K562 (cell line): ENCODE data around the gene UGT8. TPM values are rescaled to one million over a fixed set of nuclear protein-coding genes. Genes with fewer than 3 reads are reported as not detected.

Experiments used
- ATAC-seq: fragments of 200-7000 bp; cut with Tn5 transposase; 3 replicates; pipeline ENCODE4 v1.9.1; 2020; ENCODE audit warnings: moderate library complexity
- BruUV-seq: library from RNA; stranded (reverse); fragments of 400-500 nt; replicated peaks from 2 replicates; lab custom pipeline; 2021; lab: Mats Ljungman, UMichigan
- CTCF ChIA-PET: fragments of 300-600 bp; formaldehyde crosslinking; extraction: SDS; loops from one replicate; lab custom pipeline; 2021; ENCODE audit warnings: low intra/inter-chr PET ratio; lab: Yijun Ruan, JAX
- POLR2A ChIA-PET: fragments of 300-600, 350-650 bp; sonication (Branson Sonifier 250); formaldehyde crosslinking; extraction: SDS; loops from one replicate; lab custom pipeline; 2021; ENCODE audit warnings: antibody characterized with exemption, inconsistent platforms; lab: Yijun Ruan, JAX
- DNase-seq, 4 experiments: peaks; one replicate each; pipeline versions ENCODE4 v3.0.0 to v3.0.0-alpha.2; 2011 to 2018; ENCODE audit warnings: low spot score in 3 of 4, mixed read lengths in 3 of 4; ENCODE audit errors: extremely low read depth in 1 of 4
- FAIRE-seq: peaks from 2 replicates; lab custom pipeline; 2011; peaks lifted over from hg19 to GRCh38; lab: Jason Lieb, UNC
- H2AFZ ChIP-seq: 2 replicates; pipeline ENCODE4 v1.6.0; 2011; ENCODE audit warnings: low read depth, low read length, control low read depth, inconsistent platforms
- H3K27ac ChIP-seq: fragments of 200-600 bp; 3 replicates; pipeline ENCODE4 v1.8.0; 2011; ENCODE audit warnings: low read depth, mild to moderate bottlenecking, control low read depth, inconsistent platforms, low read length, moderate library complexity, mixed read lengths; ENCODE audit errors: extremely low read depth
- H3K27me3 ChIP-seq, 2 experiments: fragments of 300-600 bp in 1 of 2; 2 replicates in 1 of 2; 3 replicates in 1 of 2; pipeline versions ENCODE4 v1.6.0 to v1.8.0; 2011; ENCODE audit warnings: inconsistent platforms in 2 of 2, low read length in 2 of 2, mild to moderate bottlenecking in 1 of 2, mixed read lengths in 1 of 2, moderate library complexity in 1 of 2; ENCODE audit not compliant: control insufficient read depth in 2 of 2, insufficient read depth in 2 of 2
- H3K36me3 ChIP-seq: fragments of 300-600 bp; 3 replicates; pipeline ENCODE4 v1.8.0; 2011; ENCODE audit warnings: mild to moderate bottlenecking, low read length, inconsistent platforms; ENCODE audit not compliant: control insufficient read depth, insufficient read depth
- H3K4me1 ChIP-seq, 2 experiments: fragments of 200-600 bp in 1 of 2; replicated peaks in 1 of 2; 2 replicates in 1 of 2; 3 replicates in 1 of 2; pipeline versions ENCODE4 v1.5.1 to v1.8.0; 2011; ENCODE audit warnings: inconsistent platforms in 2 of 2, low read length in 2 of 2, mild to moderate bottlenecking in 1 of 2, mixed read lengths in 1 of 2, moderate library complexity in 1 of 2; ENCODE audit not compliant: control insufficient read depth in 2 of 2, insufficient read depth in 2 of 2
- H3K4me2 ChIP-seq: 2 replicates; pipeline ENCODE4 v1.6.1; 2011; ENCODE audit warnings: low read length, control low read depth, inconsistent platforms, mixed read lengths; ENCODE audit not compliant: insufficient read depth
- H3K4me3 ChIP-seq: fragments of 200-600 bp; sonication (generic), shearing (Covaris generic); 2 replicates; pipeline ENCODE4 v1.5.1; 2016; ENCODE audit warnings: control low read depth, inconsistent platforms
- H3K79me2 ChIP-seq: fragments of 200-600 bp; 3 replicates; pipeline ENCODE4 v1.8.0; 2011; ENCODE audit warnings: low read length, inconsistent platforms; ENCODE audit not compliant: control insufficient read depth, insufficient read depth
- H3K9ac ChIP-seq, 2 experiments: 2 replicates each; pipeline versions ENCODE4 v1.6.0 to v1.6.1; 2011; ENCODE audit warnings: low read depth in 2 of 2, low read length in 2 of 2, control low read depth in 1 of 2, inconsistent platforms in 1 of 2, mild to moderate bottlenecking in 1 of 2, mixed read lengths in 1 of 2; ENCODE audit not compliant: insufficient read depth in 1 of 2
- H3K9me1 ChIP-seq: one replicate; pipeline ENCODE4 v1.6.0; 2011; ENCODE audit warnings: inconsistent platforms, mild to moderate bottlenecking, low read length, moderate library complexity; ENCODE audit not compliant: control insufficient read depth, insufficient read depth
- H3K9me3 ChIP-seq: replicated peaks from 2 replicates; pipeline ENCODE4 v1.5.1; 2011; ENCODE audit warnings: low read depth, low read length, inconsistent platforms; ENCODE audit not compliant: control insufficient read depth, insufficient read depth
- H4K20me1 ChIP-seq: replicated peaks from 2 replicates; pipeline ENCODE4 v1.6.1; 2011; ENCODE audit warnings: low read length, inconsistent platforms, mixed read lengths; ENCODE audit not compliant: control insufficient read depth, insufficient read depth
- ID3 ChIP-seq, 2 experiments: fragments of 250-450 bp in 1 of 2; fragments of 450-650 bp in 1 of 2; sonication (Bioruptor Pico) in 1 of 2; IDR thresholded peaks; 2 replicates each; pipeline versions ENCODE4 v1.6.1 to v1.8.0; 2016 to 2021; ENCODE audit warnings: mild to moderate bottlenecking in 2 of 2, moderate library complexity in 2 of 2, missing compliant biosample characterization in 1 of 2, missing genetic modification characterization in 1 of 2
- JUNB ChIP-seq: fragments of 450-650 bp; formaldehyde crosslinking; conservative IDR thresholded peaks from 2 replicates; pipeline ENCODE4 v1.4.0; 2020; ENCODE audit warnings: mild to moderate bottlenecking
- KLF13 ChIP-seq: fragments of 450-650 bp; IDR thresholded peaks from 2 replicates; pipeline ENCODE4 v1.6.1; 2016; ENCODE audit warnings: missing genetic modification characterization, low read depth, mild to moderate bottlenecking, missing compliant biosample characterization, moderate library complexity, borderline replicate concordance
- MEIS2 ChIP-seq: fragments of 450-650 bp; IDR thresholded peaks from 2 replicates; pipeline ENCODE4 v1.6.1; 2014; ENCODE audit warnings: mild to moderate bottlenecking; ENCODE audit not compliant: partially characterized antibody
- RAD51 ChIP-seq: fragments of 450-650 bp; IDR thresholded peaks from 2 replicates; pipeline ENCODE4 v1.7.1; 2016; ENCODE audit warnings: low read depth, mild to moderate bottlenecking, borderline replicate concordance
- RNF219 ChIP-seq: fragments of 250-450 bp; sonication (Bioruptor Pico); IDR thresholded peaks from 2 replicates; pipeline ENCODE4 v1.5.0; 2022; ENCODE audit warnings: mild to moderate bottlenecking
- SMC3 ChIP-seq: conservative IDR thresholded peaks from 2 replicates; pipeline ENCODE4 v1.6.1; 2011; ENCODE audit warnings: low read depth, low read length, improper control_type of control experiment; ENCODE audit not compliant: insufficient read depth
- SNRNP70 ChIP-seq: fragments of 200-400 bp; formaldehyde crosslinking; optimal IDR thresholded peaks from 2 replicates; pipeline ENCODE3; 2017; ENCODE audit warnings: low read depth, low read length
- TCF3 ChIP-seq: sonication (generic); formaldehyde crosslinking; IDR thresholded peaks from 2 replicates; pipeline ENCODE4 v1.4.0; 2020; ENCODE audit warnings: mild to moderate bottlenecking, missing genetic modification reagents
- ZNF57 ChIP-seq: fragments of 450-650 bp; formaldehyde crosslinking; IDR thresholded peaks from 2 replicates; pipeline ENCODE4 v1.4.0; 2020; ENCODE audit warnings: mild to moderate bottlenecking, moderate library complexity
- WGBS: fragments of 100-300 bp; shearing (Covaris generic); methylation state at CpG from one replicate; pipeline ENCODE4 v1.1.6; 2016; ENCODE audit warnings: low coverage, mixed read lengths; ENCODE audit not compliant: insufficient coverage; ENCODE audit errors: missing lambda C conversion rate; 5-methylcytosine and 5-hydroxymethylcytosine counted together
- in situ Hi-C: fragments of 300-500 bp; cut with MboI; formaldehyde crosslinking; loops from 4 replicates; pipeline ENCODE4 v1.15.0; 2018; ENCODE audit warnings: inconsistent platforms, mixed read lengths
- intact Hi-C: fragments of 100-400 bp; cut with micrococcal nuclease; formaldehyde crosslinking; loops from 2 replicates; pipeline ENCODE4 v1.14.2; 2022
- polyA plus RNA-seq, 8 experiments: library from polyadenylated mRNA; depleted of rRNA in 4 of 8; stranded (reverse) in 5 of 8; unstranded in 3 of 8; fragments of >200 nt; fragmentation: Nextera tagmentation in 2 of 8; fragmentation: Illumina TruSeq in 1 of 8; extraction: Ambion mirVana in 2 of 8; extraction: Trizol in 1 of 8; gene quantifications; 2 replicates each; pipeline versions ENCODE4 v1.2.1 to v1.2.3, GENCODE V29; 2011 to 2014; ENCODE audit warnings: inconsistent platforms in 1 of 8, missing spikeins in 1 of 8
- total RNA-seq, 7 experiments: library from RNA; depleted of rRNA in 6 of 7; stranded (reverse); fragments of >200 nt in 6 of 7; fragmentation: Illumina TruSeq in 2 of 7; extraction: Trizol in 2 of 7; gene quantifications; 2 replicates each; pipeline versions ENCODE4 v1.2.1 to v1.2.3, GENCODE V29; 2011 to 2021; ENCODE audit warnings: low replicate concordance in 1 of 7

The UGT8 gene
- total and polyA plus RNA-seq, 9 of the 15 experiments (the other 6 are each of a cell fraction or from before 2014, with no cell fraction given): 3.0 to 10.7 (median 6.0) TPM

GRCh38 chr4:114698231-114698630 lies 99.6 kb downstream of the UGT8 start:
- Histone ChIP-seq H3K4me3 (no peak overlapping the region), H3K9me3 (no peaks in the 10 kb centered on the region), H3K4me2 (no peak overlapping the region), H2AFZ (no peak overlapping the region), H3K9me1 (no peaks in the 10 kb centered on the region), H3K27ac (no peak overlapping the region), H3K9ac (no peak overlapping the region), H3K79me2 (no peaks in the 10 kb centered on the region), H3K36me3 (no peaks in the 10 kb centered on the region), H3K4me1 (no peaks in the 10 kb centered on the region), H4K20me1 (no peaks in the 10 kb centered on the region), H3K27me3 (no peaks in the 10 kb centered on the region)
- POLR2A ChIA-PET: no interaction called here
- in situ Hi-C loops: loop anchor here (10.0 kb wide), 1 partner anchor 1303 kb away; no protein-coding TSS in a partner anchor
- WGBS: 7% methylated on average over 4 of the region's 4 CpGs
- intact Hi-C loops: loop anchor here (5.0 kb wide), 1 partner anchor 1421 kb away; no protein-coding TSS in a partner anchor
- no peak for TF ChIP-seq ZNF57 (CRISPR knock-in tag)
- TF ChIP-seq TCF3 (CRISPR knock-in tag): no peak
- no peak for TF ChIP-seq JUNB (CRISPR knock-in tag)
- TF ChIP-seq SMC3: no peak
- no peak for TF ChIP-seq ID3 (CRISPR knock-in tag; IDR thresholded peaks at IDR 0.05)
- no peak for TF ChIP-seq ID3 (tag; IDR thresholded peaks at IDR 0.05)
- no peak for TF ChIP-seq MEIS2
- TF ChIP-seq RNF219 (CRISPR knock-in tag): no peak
- TF ChIP-seq KLF13 (tag): no peak
- no peak for TF ChIP-seq SNRNP70
- TF ChIP-seq RAD51: no peak
- DNase-seq: no peak
- ATAC-seq: no peak
- no peak for FAIRE-seq
- CTCF ChIA-PET: no interaction called here
- BruUV-seq: no TSS peak
